OCI-LY7 (cell line): ENCODE measurements around the gene TPM2. TPM values are rescaled to one million over a fixed set of nuclear protein-coding genes. Genes with fewer than 3 reads are reported as not detected.

ENCODE experiments used
- BruUV-seq: library from RNA; stranded (reverse); fragments of 400-500 nt; replicated peaks from 2 replicates; lab custom pipeline; 2021; lab: Mats Ljungman, UMichigan
- CTCF ChIA-PET: fragments of 300-600 bp; sonication (Branson Sonifier 250); formaldehyde crosslinking; loops from one replicate; lab custom pipeline; 2022; ENCODE audit warnings: antibody characterized with exemption; ENCODE audit not compliant: unreplicated experiment; lab: Charles Lee
- POLR2A ChIA-PET: fragments of 300-600 bp; sonication (Branson Sonifier 250); formaldehyde crosslinking; loops from one replicate; lab custom pipeline; 2022; ENCODE audit warnings: antibody characterized with exemption; lab: Charles Lee
- DNase-seq: peaks from one replicate; pipeline ENCODE4 v3.0.0-alpha.2; 2015; ENCODE audit warnings: low spot score
- H2AFZ ChIP-seq: fragments of 200-600 bp; sonication (generic), shearing (Covaris generic); 2 replicates; pipeline ENCODE4 v1.6.1; 2014; ENCODE audit warnings: mild to moderate bottlenecking, antibody characterized with exemption, low read length, moderate library complexity
- H3K27ac ChIP-seq: fragments of 200-600 bp; sonication (generic); 2 replicates; pipeline ENCODE4 v1.5.1; 2014; ENCODE audit warnings: mixed run types, low read depth, mild to moderate bottlenecking, moderate library complexity, low read length, inconsistent platforms; ENCODE audit not compliant: poor library complexity, severe bottlenecking
- H3K36me3 ChIP-seq: fragments of 200-600 bp; sonication (generic); 2 replicates; pipeline ENCODE4 v1.6.1; 2014; ENCODE audit warnings: mild to moderate bottlenecking, antibody characterized with exemption, low read length, moderate library complexity, mixed read lengths; ENCODE audit not compliant: insufficient read depth
- H3K4me1 ChIP-seq: fragments of 200-600 bp; sonication (generic); 2 replicates; pipeline ENCODE4 v1.5.1; 2014; ENCODE audit warnings: mild to moderate bottlenecking, low read length; ENCODE audit not compliant: insufficient read depth, poor library complexity, severe bottlenecking
- H3K4me2 ChIP-seq: fragments of 200-600 bp; sonication (generic); 2 replicates; pipeline ENCODE4 v1.6.1; 2014; ENCODE audit warnings: mild to moderate bottlenecking, low read length
- H3K4me3 ChIP-seq: fragments of 200-600 bp; sonication (generic); 2 replicates; pipeline ENCODE4 v1.5.1; 2014; ENCODE audit warnings: mild to moderate bottlenecking, low read depth, low read length; ENCODE audit not compliant: poor library complexity, severe bottlenecking
- H3K79me2 ChIP-seq: fragments of 200-600 bp; sonication (generic); 2 replicates; pipeline ENCODE4 v1.6.1; 2016; ENCODE audit warnings: low read depth, mild to moderate bottlenecking, low read length, moderate library complexity, mixed read lengths; ENCODE audit not compliant: insufficient read depth
- H3K9me2 ChIP-seq: fragments of 200-600 bp; sonication (generic); 2 replicates; pipeline ENCODE4 v1.6.1; 2016; ENCODE audit warnings: mild to moderate bottlenecking, low read length, mixed read lengths; ENCODE audit not compliant: insufficient read depth
- H3K9me3 ChIP-seq: fragments of 200-600 bp; sonication (generic); 2 replicates; pipeline ENCODE4 v1.6.1; 2014; ENCODE audit warnings: mild to moderate bottlenecking, mixed run types, low read length, mixed read lengths
- H4K20me1 ChIP-seq: fragments of 200-600 bp; sonication (generic); 2 replicates; pipeline ENCODE4 v1.6.1; 2014; ENCODE audit warnings: mild to moderate bottlenecking, antibody characterized with exemption, low read length, moderate library complexity, mixed read lengths; ENCODE audit not compliant: insufficient read depth
- EZH2phosphoT487 ChIP-seq: fragments of 200-600 bp; sonication (generic); IDR thresholded peaks from 2 replicates; pipeline ENCODE4 v1.6.1; 2018; ENCODE audit warnings: low read depth, borderline replicate concordance, mild to moderate bottlenecking, mixed run types, antibody characterized with exemption, low read length, moderate library complexity, mixed read lengths
- intact Hi-C: fragments of 100-400 bp; cut with micrococcal nuclease; formaldehyde crosslinking; loops from one replicate; pipeline ENCODE4 v1.10.0; 2022; ENCODE audit not compliant: unreplicated experiment
- total RNA-seq, 2 experiments: library from RNA; depleted of rRNA in 1 of 2; stranded (reverse); fragments of >200 nt in 1 of 2; shearing (Covaris generic) in 1 of 2; gene quantifications; 2 replicates each; pipeline ENCODE4 v1.2.3, GENCODE V29; 2014 to 2022
- TF ChIP-seq, protein P1 (sequence below): fragments of 200-600 bp; sonication (generic); conservative IDR thresholded peaks from 2 replicates; pipeline ENCODE4 v1.5.1; 2014; ENCODE audit warnings: mild to moderate bottlenecking, antibody characterized with exemption, low read length, moderate library complexity, mixed read lengths

Gene TPM2
- total RNA-seq, 2 experiments from 2014 or later: 2.5 TPM; not detected in 1

DNA sequence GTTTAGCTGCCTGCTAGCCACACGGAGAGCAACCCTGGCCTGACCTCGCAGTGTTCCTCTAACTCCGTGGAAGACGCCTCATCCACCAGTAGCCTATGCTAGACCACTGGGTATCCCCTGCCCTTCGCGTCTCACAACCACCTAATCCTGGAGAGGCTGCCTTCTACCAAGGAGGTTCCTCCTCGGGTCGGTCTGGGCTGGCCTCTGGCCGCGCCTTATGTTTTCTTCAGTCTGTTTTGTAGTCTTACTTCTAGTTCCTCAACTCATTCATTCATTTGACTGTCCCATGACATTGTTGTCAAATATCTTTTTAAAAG, 1.6 kb upstream of the TPM2 start:
- Histone ChIP-seq H3K4me3 (no peak overlapping the region), H3K9me2 (no peaks in the 10 kb centered on the region), H3K79me2 (no peaks in the 10 kb centered on the region), H3K27ac (no peak overlapping the region), H3K36me3 (peaks cover 9% of the 10 kb centered on the region), H3K4me2 (peak overlapping the region; percentile 66; the same call in 1 of the 2 replicates), H3K9me3 (no peaks in the 10 kb centered on the region), H3K4me1 (peaks cover 43% of the 10 kb centered on the region), H4K20me1 (no peaks in the 10 kb centered on the region), H2AFZ (peak overlapping the region; percentile 65; the same call in 1 of the 2 replicates)
- no peak for DNase-seq
- TF ChIP-seq, protein P1, sequence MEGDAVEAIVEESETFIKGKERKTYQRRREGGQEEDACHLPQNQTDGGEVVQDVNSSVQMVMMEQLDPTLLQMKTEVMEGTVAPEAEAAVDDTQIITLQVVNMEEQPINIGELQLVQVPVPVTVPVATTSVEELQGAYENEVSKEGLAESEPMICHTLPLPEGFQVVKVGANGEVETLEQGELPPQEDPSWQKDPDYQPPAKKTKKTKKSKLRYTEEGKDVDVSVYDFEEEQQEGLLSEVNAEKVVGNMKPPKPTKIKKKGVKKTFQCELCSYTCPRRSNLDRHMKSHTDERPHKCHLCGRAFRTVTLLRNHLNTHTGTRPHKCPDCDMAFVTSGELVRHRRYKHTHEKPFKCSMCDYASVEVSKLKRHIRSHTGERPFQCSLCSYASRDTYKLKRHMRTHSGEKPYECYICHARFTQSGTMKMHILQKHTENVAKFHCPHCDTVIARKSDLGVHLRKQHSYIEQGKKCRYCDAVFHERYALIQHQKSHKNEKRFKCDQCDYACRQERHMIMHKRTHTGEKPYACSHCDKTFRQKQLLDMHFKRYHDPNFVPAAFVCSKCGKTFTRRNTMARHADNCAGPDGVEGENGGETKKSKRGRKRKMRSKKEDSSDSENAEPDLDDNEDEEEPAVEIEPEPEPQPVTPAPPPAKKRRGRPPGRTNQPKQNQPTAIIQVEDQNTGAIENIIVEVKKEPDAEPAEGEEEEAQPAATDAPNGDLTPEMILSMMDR: no peak
- no peak for TF ChIP-seq EZH2phosphoT487
- ChIA-PET POLR2A (interaction anchor here (1.4 kb wide), 1 partner anchor 26 kb away, joined by 6 read pairs; the partner anchor contains the start of gene ARHGEF39), CTCF (no interaction called here)
- no TSS peak for BruUV-seq
- intact Hi-C loops: no loop called here

DNA sequence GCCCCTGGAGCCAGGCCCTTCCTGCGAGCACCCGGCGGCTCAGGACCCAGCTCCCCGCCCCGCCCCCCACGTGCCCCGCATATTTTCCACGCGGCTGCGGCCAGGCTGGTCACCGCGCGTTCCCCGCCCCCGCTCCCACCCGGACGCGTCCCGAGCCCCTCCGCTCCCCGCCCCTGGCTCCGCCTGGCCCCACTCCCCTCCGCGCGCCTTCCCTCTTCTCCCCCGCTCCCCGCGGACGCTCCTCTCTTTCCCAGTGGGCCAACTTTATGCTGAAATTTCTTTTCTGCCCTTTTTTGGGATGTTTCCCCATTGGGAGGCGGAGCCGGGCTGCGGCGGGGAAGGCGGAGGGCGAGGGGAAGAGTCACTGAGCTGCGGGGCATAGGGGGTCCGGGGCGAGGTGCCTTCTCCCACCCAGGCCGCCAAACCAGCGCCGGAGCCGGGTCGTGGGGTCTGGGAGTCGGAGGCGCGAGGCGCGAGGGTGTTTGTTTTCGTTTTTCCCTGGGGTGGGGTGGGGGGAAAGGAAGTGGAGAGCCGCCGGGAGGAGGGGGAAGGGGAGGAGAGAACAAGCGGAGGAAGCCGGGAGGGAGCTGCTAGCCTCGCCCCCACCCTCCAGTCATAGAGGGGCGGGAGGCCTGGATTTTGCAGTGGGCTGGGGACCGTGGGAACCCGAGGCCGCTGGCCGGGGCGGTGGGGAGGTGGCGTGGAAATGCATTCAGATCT, 1.0 kb upstream of the TPM2 start:
- Histone ChIP-seq H2AFZ (peak overlapping the region; percentile 65), H3K79me2 (no peaks in the 10 kb centered on the region), H3K9me2 (no peaks in the 10 kb centered on the region), H3K36me3 (peaks cover 4% of the 10 kb centered on the region), H3K9me3 (no peaks in the 10 kb centered on the region), H3K4me3 (peak overlapping the region; percentile 54), H3K27ac (no peak overlapping the region), H4K20me1 (no peaks in the 10 kb centered on the region), H3K4me2 (peak overlapping the region; percentile 66), H3K4me1 (peaks cover 46% of the 10 kb centered on the region)
- BruUV-seq: no TSS peak
- CTCF ChIA-PET: no interaction called here
- POLR2A ChIA-PET: interaction anchor here (0.6 to 1.4 kb wide), 5 partner anchors 10 to 38 kb away, joined by 3 to 6 read pairs (median 5); partner anchors contain the start of gene ARHGEF39
- DNase-seq: no peak
- TF ChIP-seq, protein P1: no peak
- no peak for TF ChIP-seq EZH2phosphoT487
- intact Hi-C loops: no loop called here

DNA sequence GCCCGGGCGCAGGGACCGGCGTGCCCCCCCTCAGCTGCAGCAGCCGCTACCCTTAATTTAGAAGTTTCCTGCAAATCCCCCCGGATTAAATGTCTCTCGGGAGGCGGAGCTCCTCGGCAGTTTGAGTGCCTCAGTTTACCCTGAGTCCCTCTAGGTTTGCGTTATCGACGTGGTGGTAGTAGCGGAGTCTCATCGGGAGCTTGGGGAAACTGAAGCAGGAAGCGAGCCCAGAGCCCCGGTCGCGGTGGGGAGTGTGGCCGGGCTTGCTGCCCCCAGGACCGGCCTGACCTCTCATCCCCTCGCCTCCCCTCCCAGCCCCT, 529 bp upstream of the TPM2 start:
- H4K20me1 ChIP-seq: no peaks in the 10 kb centered on the region
- H3K27ac ChIP-seq: no peak overlapping the region
- peak overlapping the region; percentile 66 for H3K4me2 ChIP-seq
- no peak for DNase-seq
- H2AFZ ChIP-seq: peak overlapping the region; percentile 21; the same call in 1 of the 2 replicates
- no peaks in the 10 kb centered on the region for H3K36me3 ChIP-seq
- BruUV-seq: no TSS peak
- H3K9me2 ChIP-seq: no peaks in the 10 kb centered on the region
- ChIA-PET POLR2A (interaction anchor here (0.6 to 1.0 kb wide), 4 partner anchors 9 to 38 kb away, joined by 3 to 5 read pairs (median 4); no protein-coding TSS in a partner anchor), CTCF (no interaction called here)
- intact Hi-C loops: no loop called here
- H3K9me3 ChIP-seq: no peaks in the 10 kb centered on the region
- peak overlapping the region; percentile 54 for H3K4me3 ChIP-seq
- H3K79me2 ChIP-seq: no peaks in the 10 kb centered on the region
- H3K4me1 ChIP-seq: peaks cover 46% of the 10 kb centered on the region
- TF ChIP-seq, protein P1: no peak
- TF ChIP-seq EZH2phosphoT487: no peak
